Endothelial cell of umbilical vein (primary cell): Measurements from ENCODE around the gene HECW1. TPM values are rescaled to one million over a fixed set of nuclear protein-coding genes. Genes with fewer than 3 reads are reported as not detected.

ENCODE experiments used
- BruUV-seq: library from RNA; stranded (reverse); fragments of 400-500 nt; replicated peaks from 2 replicates; lab custom pipeline; 2021; lab: Mats Ljungman, UMichigan
- CTCF ChIA-PET: fragments of 300-600, 350-600 bp; sonication (Branson Sonifier 250); formaldehyde crosslinking; loops from one replicate; lab custom pipeline; 2021; ENCODE audit warnings: antibody characterized with exemption, inconsistent platforms; lab: Charles Lee
- POLR2A ChIA-PET: fragments of 300-600, 350-600 bp; sonication (Branson Sonifier 250); formaldehyde crosslinking; loops from one replicate; lab custom pipeline; 2021; ENCODE audit warnings: antibody characterized with exemption, inconsistent platforms; lab: Charles Lee
- DNase-seq: peaks from one replicate; pipeline ENCODE4 v3.0.0-alpha.2; 2011; ENCODE audit warnings: low read depth, low spot score
- FAIRE-seq: peaks from 2 replicates; lab custom pipeline; 2011; peaks lifted over from hg19 to GRCh38; lab: Jason Lieb, UNC
- H2AFZ ChIP-seq: 2 replicates; pipeline ENCODE4 v1.6.0; 2012; ENCODE audit warnings: low read depth, low read length, control low read depth, inconsistent platforms
- H3K27ac ChIP-seq: 2 replicates; pipeline ENCODE4 v1.5.1; 2011; ENCODE audit warnings: low read depth, mild to moderate bottlenecking, control low read depth, low read length, moderate library complexity; ENCODE audit not compliant: insufficient read depth
- H3K27me3 ChIP-seq, 2 experiments: 2 replicates each; pipeline versions ENCODE4 v1.6.0 to v1.6.1; 2011; ENCODE audit warnings: low read length in 2 of 2, mixed read lengths in 1 of 2; ENCODE audit not compliant: control insufficient read depth in 2 of 2, insufficient read depth in 2 of 2
- H3K36me3 ChIP-seq, 2 experiments: 2 replicates in 1 of 2; 3 replicates in 1 of 2; pipeline ENCODE4 v1.5.1; 2011; ENCODE audit warnings: low read length in 2 of 2, mild to moderate bottlenecking in 1 of 2, moderate library complexity in 1 of 2; ENCODE audit not compliant: control insufficient read depth in 2 of 2, insufficient read depth in 2 of 2; ENCODE audit errors: extremely low read depth in 1 of 2
- H3K4me1 ChIP-seq: 3 replicates; pipeline ENCODE4 v1.5.1; 2011; ENCODE audit warnings: mild to moderate bottlenecking, low read length; ENCODE audit not compliant: control insufficient read depth, insufficient read depth; ENCODE audit errors: extremely low read depth
- H3K4me2 ChIP-seq: 2 replicates; pipeline ENCODE4 v1.6.1; 2011; ENCODE audit warnings: low read length, control low read depth, mixed read lengths; ENCODE audit not compliant: insufficient read depth
- H3K4me3 ChIP-seq, 3 experiments: fragments of 200-600 bp in 1 of 3; sonication (generic), shearing (Covaris generic) in 1 of 3; replicated peaks in 1 of 3; 2 replicates each; pipeline ENCODE4 v1.5.1; 2011 to 2016; ENCODE audit warnings: control low read depth in 3 of 3, low read length in 3 of 3, mild to moderate bottlenecking in 2 of 3, inconsistent platforms in 1 of 3, low read depth in 1 of 3, moderate library complexity in 1 of 3; ENCODE audit not compliant: insufficient read depth in 1 of 3
- H3K79me2 ChIP-seq: 2 replicates; pipeline ENCODE4 v1.6.0; 2012; ENCODE audit warnings: low read length, inconsistent platforms; ENCODE audit not compliant: control insufficient read depth, insufficient read depth
- H3K9ac ChIP-seq: replicated peaks from 2 replicates; pipeline ENCODE3; 2011; ENCODE audit warnings: low read length, control low read depth; ENCODE audit not compliant: insufficient read depth; ENCODE audit errors: extremely low read depth
- H3K9me1 ChIP-seq: replicated peaks from 3 replicates; pipeline ENCODE4 v1.6.0; 2011; ENCODE audit warnings: mild to moderate bottlenecking, low read length; ENCODE audit not compliant: control insufficient read depth, insufficient read depth; ENCODE audit errors: extremely low read depth
- H3K9me3 ChIP-seq: replicated peaks from 2 replicates; pipeline ENCODE4 v1.5.1; 2012; ENCODE audit warnings: low read length, inconsistent platforms; ENCODE audit not compliant: control insufficient read depth, insufficient read depth
- H4K20me1 ChIP-seq: replicated peaks from 2 replicates; pipeline ENCODE3; 2011; ENCODE audit warnings: mild to moderate bottlenecking, low read length; ENCODE audit not compliant: control insufficient read depth, insufficient read depth; ENCODE audit errors: extremely low read depth
- EZH2 ChIP-seq: IDR thresholded peaks from 2 replicates; pipeline ENCODE4 v1.6.1; 2012; ENCODE audit warnings: borderline replicate concordance, low read depth, mild to moderate bottlenecking, moderate library complexity, low read length, inconsistent platforms; ENCODE audit not compliant: severe bottlenecking
- FOS ChIP-seq: IDR thresholded peaks from 2 replicates; pipeline ENCODE4 v1.6.1; 2011; ENCODE audit warnings: mild to moderate bottlenecking, low read length, moderate library complexity, borderline replicate concordance; ENCODE audit not compliant: insufficient read depth
- GATA2 ChIP-seq: IDR thresholded peaks from 2 replicates; pipeline ENCODE4 v1.7.0; 2011; ENCODE audit warnings: low read depth, mild to moderate bottlenecking, moderate library complexity, mixed read lengths, low read length; ENCODE audit not compliant: insufficient read length, insufficient read depth
- JUN ChIP-seq: IDR thresholded peaks from 2 replicates; pipeline ENCODE4 v1.6.1; 2011; ENCODE audit warnings: borderline replicate concordance, low read depth; ENCODE audit not compliant: insufficient read length, insufficient read depth
- MYC ChIP-seq: IDR thresholded peaks from one replicate; pipeline ENCODE4 v1.6.1; 2011; ENCODE audit warnings: mild to moderate bottlenecking, low read depth, low read length
- POLR2A ChIP-seq: IDR thresholded peaks from 2 replicates; pipeline ENCODE4 v1.6.1; 2012; ENCODE audit warnings: low read depth, mild to moderate bottlenecking, control low read depth, low read length
- POLR2AphosphoS5 ChIP-seq: IDR thresholded peaks from 2 replicates; pipeline ENCODE4 v1.6.1; 2012; ENCODE audit warnings: low read depth, mild to moderate bottlenecking, control low read depth, low read length, moderate library complexity; ENCODE audit not compliant: insufficient read depth
- dilution Hi-C: fragments of 300-500 bp; cut with MboI; formaldehyde crosslinking; loops from one replicate; pipeline ENCODE4 v1.15.0; 2019; ENCODE audit warnings: low sequenced_read_pairs; ENCODE audit not compliant: extremely low pct_ligation_motif_present
- intact Hi-C: fragments of 100-400 bp; cut with micrococcal nuclease; formaldehyde crosslinking; loops from one replicate; pipeline ENCODE4 v1.10.0; 2022
- polyA plus RNA-seq, 4 experiments: library from polyadenylated mRNA; depleted of rRNA in 3 of 4; stranded (reverse) in 3 of 4; unstranded in 1 of 4; fragments of >200 nt; gene quantifications; 2 replicates each; pipeline versions ENCODE4 v1.2.1 to v1.2.3, GENCODE V29; 2011 to 2012; ENCODE audit warnings: missing spikeins in 1 of 4
- total RNA-seq: library from RNA; stranded (reverse); gene quantifications from 2 replicates; pipeline ENCODE4 v1.2.3, GENCODE V29; 2021
- TF ChIP-seq, protein P1 (sequence below), 2 donors: IDR thresholded peaks; 1 replicate in 1 of 2; 2 replicates in 1 of 2; pipeline ENCODE4 v1.5.1; 2011; ENCODE audit warnings: low read length in 2 of 2, mild to moderate bottlenecking in 2 of 2, moderate library complexity in 2 of 2, control low read depth in 1 of 2, inconsistent platforms in 1 of 2, low read depth in 1 of 2; ENCODE audit not compliant: insufficient read depth in 1 of 2; ENCODE audit errors: extremely low read depth in 1 of 2
- TF ChIP-seq, protein P2 (sequence below): IDR thresholded peaks from 2 replicates; pipeline ENCODE4 v1.6.1; 2011; ENCODE audit not compliant: insufficient read depth, insufficient read length

Gene HECW1
- total and polyA plus RNA-seq, 2 donors (not counting 3 experiments of a cell fraction or from before 2014, with no cell fraction given): not detected

- no peak overlapping the region for H3K27ac ChIP-seq
- no TSS peak for BruUV-seq
- no peaks in the 10 kb centered on the region for H4K20me1 ChIP-seq
- peaks cover 0 to 2% of the 10 kb centered on the region in 2 experiments for H3K27me3 ChIP-seq
- FAIRE-seq: no peak
- no peaks in the 10 kb centered on the region for H3K4me1 ChIP-seq
- H3K9ac ChIP-seq: no peak overlapping the region
- CTCF ChIA-PET: no interaction called here
- H3K4me3 ChIP-seq: no peak overlapping the region
- TF ChIP-seq FOS: no peak
- TF ChIP-seq EZH2: no peak
- TF ChIP-seq, protein P1, sequence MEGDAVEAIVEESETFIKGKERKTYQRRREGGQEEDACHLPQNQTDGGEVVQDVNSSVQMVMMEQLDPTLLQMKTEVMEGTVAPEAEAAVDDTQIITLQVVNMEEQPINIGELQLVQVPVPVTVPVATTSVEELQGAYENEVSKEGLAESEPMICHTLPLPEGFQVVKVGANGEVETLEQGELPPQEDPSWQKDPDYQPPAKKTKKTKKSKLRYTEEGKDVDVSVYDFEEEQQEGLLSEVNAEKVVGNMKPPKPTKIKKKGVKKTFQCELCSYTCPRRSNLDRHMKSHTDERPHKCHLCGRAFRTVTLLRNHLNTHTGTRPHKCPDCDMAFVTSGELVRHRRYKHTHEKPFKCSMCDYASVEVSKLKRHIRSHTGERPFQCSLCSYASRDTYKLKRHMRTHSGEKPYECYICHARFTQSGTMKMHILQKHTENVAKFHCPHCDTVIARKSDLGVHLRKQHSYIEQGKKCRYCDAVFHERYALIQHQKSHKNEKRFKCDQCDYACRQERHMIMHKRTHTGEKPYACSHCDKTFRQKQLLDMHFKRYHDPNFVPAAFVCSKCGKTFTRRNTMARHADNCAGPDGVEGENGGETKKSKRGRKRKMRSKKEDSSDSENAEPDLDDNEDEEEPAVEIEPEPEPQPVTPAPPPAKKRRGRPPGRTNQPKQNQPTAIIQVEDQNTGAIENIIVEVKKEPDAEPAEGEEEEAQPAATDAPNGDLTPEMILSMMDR (IDR thresholded peaks at IDR 0.05; ENCODE audit: extremely low read depth in 1 of 2, insufficient read depth in 1 of 2, low read depth in 1 of 2, low read length in 2 of 2): no peak
- TF ChIP-seq JUN: no peak
- TF ChIP-seq MYC: no peak
- TF ChIP-seq POLR2A: no peak
- no peak for TF ChIP-seq GATA2
- no peak for TF ChIP-seq POLR2AphosphoS5
- TF ChIP-seq, protein P2, sequence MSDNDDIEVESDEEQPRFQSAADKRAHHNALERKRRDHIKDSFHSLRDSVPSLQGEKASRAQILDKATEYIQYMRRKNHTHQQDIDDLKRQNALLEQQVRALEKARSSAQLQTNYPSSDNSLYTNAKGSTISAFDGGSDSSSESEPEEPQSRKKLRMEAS: no peak
- intact Hi-C loops (no loop called here), dilution Hi-C loops (loop anchor here (25.0 kb wide), 1 partner anchor 315 kb away; no protein-coding TSS in a partner anchor)
- no peak overlapping the region for H3K4me2 ChIP-seq
- H3K9me1 ChIP-seq: no peaks in the 10 kb centered on the region
- no peaks in the 10 kb centered on the region for H3K79me2 ChIP-seq
- H3K9me3 ChIP-seq: no peaks in the 10 kb centered on the region
- no peak overlapping the region for H2AFZ ChIP-seq
- POLR2A ChIA-PET: no interaction called here
- DNase-seq: no peak
- H3K36me3 ChIP-seq: no peaks in the 10 kb centered on the region
Measured at GRCh38 chr7:43302211-43302711, 189.8 kb downstream of the HECW1 start.
